ENCODE data around the gene ANKRD37. TPM values are rescaled to one million over a fixed set of nuclear protein-coding genes. Genes with fewer than 3 reads are reported as not detected.

Gene ANKRD37
- polyA plus RNA-seq, 5 donors: 9.0 to 25.5 (median 16.0) TPM

DNA sequence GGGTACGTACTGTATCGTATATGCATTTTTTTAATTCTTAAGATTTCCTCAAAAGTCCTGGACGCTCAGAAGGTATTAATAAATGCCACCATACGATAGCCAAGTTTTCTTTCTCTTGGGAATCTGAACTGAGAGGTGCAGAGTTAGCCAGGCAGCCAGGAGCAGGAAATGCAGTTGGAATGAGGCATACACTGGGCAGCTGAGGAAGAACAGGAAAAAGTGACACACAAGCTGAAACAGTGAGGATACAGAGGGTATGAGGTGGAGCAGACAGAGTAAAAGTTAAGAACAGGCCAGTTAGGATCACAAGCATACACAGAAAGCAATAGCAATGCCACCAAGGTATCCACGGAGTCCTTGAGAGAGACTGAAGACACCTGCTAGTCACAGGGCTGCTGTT lies 15.8 kb downstream of the ANKRD37 start:
- no peak for DNase-seq

DNA sequence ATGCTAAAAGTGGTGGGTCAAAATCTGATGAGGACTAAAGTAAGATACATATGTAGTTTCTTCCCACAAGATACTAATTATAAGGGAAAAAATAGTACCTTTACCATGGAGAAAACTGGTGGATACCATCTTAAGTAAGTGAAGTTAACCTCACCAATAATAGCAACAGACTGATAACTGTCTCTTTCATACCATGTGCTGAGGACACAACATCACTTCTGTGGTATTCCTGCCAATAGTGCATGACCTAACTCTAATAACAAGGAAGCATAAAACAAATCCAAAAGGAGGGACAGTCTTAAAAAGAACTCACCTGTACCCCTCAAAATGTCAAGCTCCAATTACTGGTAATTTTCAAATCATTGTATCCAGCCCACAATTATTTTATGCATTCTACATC lies 20.3 kb downstream of the ANKRD37 start:
- DNase-seq: no peak

DNA sequence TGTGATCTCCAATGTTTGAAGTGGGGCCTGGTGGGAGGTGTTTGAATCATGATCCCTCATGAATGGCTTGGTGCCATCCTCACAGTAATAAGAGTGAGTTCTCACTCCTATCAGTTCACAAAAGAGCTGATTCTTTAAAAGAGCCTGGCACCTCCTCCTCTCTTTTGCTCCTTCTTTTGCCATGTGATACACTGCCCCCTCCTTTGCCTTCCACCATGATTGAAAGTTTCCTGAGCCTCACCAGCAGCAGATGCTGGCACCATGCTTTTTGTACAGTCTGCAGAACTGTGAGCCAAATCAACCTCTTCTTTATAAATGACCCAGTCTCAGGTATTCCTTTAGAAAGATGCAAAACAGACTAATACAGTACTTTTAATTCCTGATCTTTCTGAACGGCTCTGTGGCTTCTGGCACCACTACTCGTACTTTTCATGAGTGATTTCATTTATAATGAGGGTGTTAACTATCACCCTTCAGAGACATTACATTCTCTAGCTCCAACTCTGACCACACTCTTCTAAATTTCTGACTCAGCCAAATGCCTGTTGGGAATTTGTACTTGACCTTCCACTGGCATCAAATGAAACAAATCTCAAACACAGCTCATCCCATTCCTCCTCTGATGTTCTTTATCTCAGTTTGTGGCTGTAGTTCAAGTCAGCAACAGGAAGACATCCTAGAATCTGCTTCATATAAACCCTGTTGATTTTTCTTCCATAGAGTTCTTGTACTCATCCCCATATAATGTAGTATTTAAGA lies 24.9 kb downstream of the ANKRD37 start:
- DNase-seq: peak; percentile 45 to 55

DNA sequence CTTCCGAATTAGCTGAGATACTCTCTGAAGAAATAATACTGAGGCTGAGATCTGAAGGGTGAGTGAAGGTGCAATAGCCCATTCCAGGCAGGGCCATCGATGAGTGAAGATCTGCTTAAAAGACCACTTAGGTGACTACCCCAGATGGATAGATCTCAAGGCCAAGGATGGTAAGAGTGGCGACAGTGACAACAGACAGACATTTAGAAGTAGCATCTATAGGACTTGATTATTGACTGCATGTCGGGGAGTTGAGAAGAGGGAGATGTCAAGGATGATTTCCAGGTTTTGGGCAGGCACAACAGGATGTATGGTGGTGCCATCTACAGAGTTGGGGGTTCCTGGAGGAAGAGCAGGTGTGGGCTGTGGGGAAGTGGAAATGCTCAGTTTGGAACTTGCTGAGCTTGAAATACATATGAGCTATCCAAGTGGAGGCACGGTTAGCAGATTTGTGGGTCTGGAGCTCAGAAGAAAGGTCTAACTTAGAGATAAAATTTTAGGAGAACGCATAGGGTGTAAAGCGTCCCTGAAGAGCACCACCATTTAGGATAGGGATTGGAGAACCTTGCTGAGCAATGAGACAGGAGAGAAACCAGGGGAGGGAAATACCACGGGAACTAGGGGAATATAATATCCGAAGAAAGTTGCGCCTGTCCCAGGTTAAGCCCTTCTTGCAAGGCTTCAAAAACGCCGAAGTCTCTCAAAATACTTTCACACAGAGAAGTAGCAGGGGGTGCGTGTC lies 28.4 kb downstream of the ANKRD37 start:
- no peak for DNase-seq

DNA sequence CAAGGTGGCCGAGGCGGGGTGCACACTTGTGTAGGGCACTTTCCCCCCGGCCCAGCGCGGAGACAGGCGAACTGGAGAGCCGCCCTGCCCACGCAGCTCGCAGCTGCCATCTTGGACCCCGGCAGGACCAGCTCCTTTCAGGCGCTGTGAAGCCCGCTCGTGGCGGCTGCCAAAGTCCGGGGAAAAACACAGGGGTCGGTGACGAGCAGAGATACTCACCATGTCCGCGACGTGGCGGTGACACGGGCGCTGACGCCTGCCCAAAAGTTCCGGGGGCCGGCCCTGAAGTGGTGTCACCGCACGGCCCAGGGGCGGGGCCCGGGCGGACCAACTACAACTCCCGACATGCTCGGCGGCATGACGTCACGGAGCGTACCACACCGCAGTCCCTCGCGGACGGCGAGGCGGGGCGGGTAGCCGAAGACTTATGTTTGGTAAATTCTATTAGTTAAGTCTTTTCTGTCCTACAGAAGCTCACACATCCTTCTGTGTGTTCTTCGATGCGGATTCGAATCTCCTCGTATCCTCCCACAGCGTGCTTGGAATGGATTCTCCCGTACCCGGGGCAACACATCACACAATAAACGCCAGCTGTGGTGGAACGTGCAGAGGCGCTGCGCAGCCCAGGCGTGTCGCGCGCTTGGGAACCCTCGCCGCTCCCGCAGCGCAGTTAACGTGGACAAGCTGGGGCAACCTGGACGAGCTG lies 29.2 kb downstream of the ANKRD37 start, which contains the start of gene UFSP2:
Gene UFSP2 (minus strand): TSS at position 318 of the 706 bp plus-strand sequence. CDS start 96 bp downstream, at position 222.
- peak; percentile 96 for DNase-seq

DNA sequence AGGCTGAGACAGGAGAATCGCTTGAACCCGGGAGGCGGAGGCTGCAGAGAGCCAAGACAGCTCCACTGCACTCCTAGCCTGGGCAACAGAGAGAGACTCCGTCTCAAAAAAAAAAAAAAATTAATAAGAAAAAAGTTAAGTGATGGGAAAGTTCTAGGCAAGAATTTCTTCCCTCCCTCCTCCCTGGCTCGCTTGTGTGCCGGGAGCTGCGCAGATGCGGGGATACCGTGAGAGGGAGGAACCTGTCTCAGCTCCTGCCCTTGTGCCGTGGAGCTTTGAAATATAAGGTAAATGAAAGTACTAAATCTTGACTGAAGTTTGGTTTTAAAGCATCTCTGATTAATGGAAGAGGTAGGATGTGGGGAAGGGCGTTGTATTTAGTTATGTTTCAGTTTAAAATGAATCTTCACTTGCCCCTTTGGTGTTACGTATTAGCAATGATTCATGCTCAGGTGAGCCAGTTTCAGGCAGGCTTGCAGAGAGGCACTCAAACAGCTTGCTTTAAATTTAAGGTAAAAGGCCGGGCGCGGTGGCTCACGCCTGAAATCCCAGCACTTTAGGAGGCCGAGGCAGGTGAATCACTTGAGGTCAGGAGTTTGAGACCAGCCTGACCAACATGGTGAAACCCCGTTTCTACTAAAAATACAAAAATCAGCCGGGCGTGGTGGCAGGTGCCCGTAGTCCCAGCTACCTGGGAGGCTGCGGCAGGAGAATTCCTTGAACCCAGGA lies 30.5 kb downstream of the ANKRD37 start:
- no peak for DNase-seq

DNA sequence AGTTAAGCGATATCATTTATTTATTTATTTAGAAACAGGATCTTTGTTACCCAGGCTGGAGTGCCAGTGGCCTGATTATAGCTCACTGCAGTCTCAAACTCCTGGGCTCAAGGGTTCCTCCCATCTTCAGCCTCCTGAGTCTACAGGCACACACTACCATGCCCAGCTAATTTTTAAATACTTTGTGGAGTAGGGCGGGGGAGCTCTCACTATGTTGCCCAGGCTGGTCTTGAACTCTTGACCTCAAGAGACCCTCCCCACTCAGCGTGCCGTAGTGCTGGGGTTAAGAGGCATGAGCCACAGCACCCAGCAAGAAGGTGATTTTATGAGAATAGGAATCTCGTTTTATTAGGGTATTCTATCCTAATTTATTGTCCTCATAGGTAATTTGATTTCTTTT lies 33.0 kb downstream of the ANKRD37 start:
- no peak for DNase-seq

DNA sequence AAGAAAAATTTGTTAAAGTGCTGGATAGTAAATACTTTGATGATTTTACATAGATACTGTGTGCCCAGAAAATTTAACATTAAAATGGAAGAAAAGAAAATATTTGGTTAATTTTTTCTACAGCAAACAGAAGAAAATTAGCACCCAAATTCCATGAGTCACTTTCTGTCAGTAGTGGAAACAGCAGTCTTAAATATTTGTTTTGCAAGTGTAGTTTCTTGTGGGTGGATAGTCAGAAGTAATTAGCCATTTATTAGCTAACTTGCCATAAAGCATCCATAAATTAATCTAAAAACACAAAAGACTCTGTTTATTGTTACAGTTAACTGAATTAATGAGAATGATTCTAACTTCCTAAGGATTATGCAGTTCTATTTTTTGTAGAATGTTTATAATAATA lies 38.8 kb downstream of the ANKRD37 start:
- DNase-seq: no peak

DNA sequence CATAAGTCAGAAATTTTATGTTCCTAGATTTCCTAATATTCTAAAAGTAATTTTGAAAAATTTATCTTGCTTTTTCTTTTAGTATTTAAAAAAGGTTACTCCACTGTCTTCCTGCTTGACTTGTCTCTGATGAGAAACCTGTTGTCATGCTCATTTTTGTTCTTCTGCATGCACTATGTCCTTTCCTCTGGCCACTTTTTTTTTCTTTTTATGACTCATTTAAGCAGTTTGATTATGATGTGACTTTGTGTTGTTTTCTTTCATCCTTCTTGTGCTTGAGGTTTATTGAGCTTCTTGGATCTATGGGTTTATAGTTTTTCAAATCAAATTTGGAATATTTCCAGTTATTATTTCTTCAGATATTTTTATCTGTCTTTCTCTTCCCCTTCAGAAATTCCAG lies 41.2 kb downstream of the ANKRD37 start:
- DNase-seq: no peak

DNA sequence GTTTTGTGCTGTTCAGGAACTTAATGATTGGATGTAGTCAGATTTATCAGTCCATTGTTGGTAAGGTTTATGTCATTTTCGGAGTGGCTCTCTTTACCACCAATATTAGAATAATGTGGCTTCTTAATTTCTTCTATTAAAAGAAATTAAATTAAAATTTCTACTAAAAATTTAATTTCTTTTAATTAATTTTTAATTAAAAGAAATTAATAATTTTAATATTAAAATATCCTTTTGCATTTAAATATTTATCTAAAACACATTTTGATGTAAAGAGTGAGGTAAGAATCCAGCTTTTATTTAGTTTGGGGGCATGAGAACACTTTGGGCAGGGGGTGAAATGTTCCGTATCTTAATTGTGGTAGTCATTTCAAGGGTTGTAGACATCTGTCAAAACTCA lies 44.8 kb downstream of the ANKRD37 start:
- DNase-seq: no peak

DNA sequence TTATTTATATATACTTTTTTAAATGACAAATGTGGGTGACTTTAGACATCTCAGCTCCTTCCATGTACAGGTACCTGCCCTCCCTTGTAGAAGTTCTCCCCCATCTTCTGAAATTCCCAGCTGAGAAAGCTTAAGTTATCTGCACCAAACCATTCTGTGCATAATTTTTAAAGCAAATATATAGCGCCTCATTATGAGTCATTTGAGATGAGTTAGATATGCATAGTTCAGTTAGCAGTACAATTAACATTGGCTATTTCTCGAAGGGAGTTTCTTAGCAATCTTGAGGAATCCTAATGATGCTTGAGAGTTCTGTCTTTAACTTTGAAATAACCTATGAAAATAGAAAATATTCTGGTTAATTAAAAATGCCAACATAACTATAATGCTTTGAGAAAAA lies 48.6 kb downstream of the ANKRD37 start:
- no peak for DNase-seq

Other genes with a start within 250 kb of the ANKRD37 start
- gene CFAP97, start 192.8 kb upstream of the ANKRD37 start, polyA plus RNA-seq (ENCODE audit: insufficient read depth in 1 of 5, insufficient read length in 5 of 5, low replicate concordance in 1 of 5): 10 to 100 TPM; 29.0 to 49.1 (median 42.8) TPM
- 10 to 100 TPM; 13.8 to 19.2 (median 18.3) TPM for gene SNX25, start 187.2 kb upstream of the ANKRD37 start, polyA plus RNA-seq (ENCODE audit: insufficient read depth in 1 of 5, insufficient read length in 5 of 5, low replicate concordance in 1 of 5)
- gene LRP2BP, start 917 bp upstream of the ANKRD37 start, polyA plus RNA-seq (ENCODE audit: insufficient read depth in 1 of 5, insufficient read length in 5 of 5, low replicate concordance in 1 of 5): 1 to 10 TPM; 4.5 to 5.8 (median 5.1) TPM
- 10 to 100 TPM; 63.7 to 90.1 (median 71.2) TPM for gene UFSP2, start 29.1 kb downstream of the ANKRD37 start, polyA plus RNA-seq (ENCODE audit: insufficient read depth in 1 of 5, insufficient read length in 5 of 5, low replicate concordance in 1 of 5)
- gene CCDC110, start 74.9 kb downstream of the ANKRD37 start, polyA plus RNA-seq (ENCODE audit: insufficient read depth in 1 of 5, insufficient read length in 5 of 5, low replicate concordance in 1 of 5): 1 to 10 TPM; 1.9 to 3.6 (median 2.4) TPM
- gene PDLIM3, start 138.7 kb downstream of the ANKRD37 start, polyA plus RNA-seq (ENCODE audit: insufficient read depth in 1 of 5, insufficient read length in 5 of 5, low replicate concordance in 1 of 5): 10 to 100 TPM; 15.1 to 33.2 (median 18.8) TPM

Measured in right lung (tissue), 5 donors.